HepG2 (cell line): Measurements from ENCODE around the gene FAM117B. TPM values are rescaled to one million over a fixed set of nuclear protein-coding genes. Genes with fewer than 3 reads are reported as not detected.
A peak's percentile ranks its signal among the peaks of the same experiment; 100 is the strongest.

ENCODE experiments used
- BCL6 ChIP-seq: IDR thresholded peaks from 2 replicates; pipeline ENCODE4 v1.6.1; 2016; ENCODE audit warnings: missing genetic modification reagents, missing compliant biosample characterization
- CREB1 ChIP-seq, 2 experiments: fragments of 450-650 bp in 1 of 2; IDR thresholded peaks; 2 replicates each; pipeline ENCODE4 v1.6.1; 2016 to 2017; ENCODE audit warnings: control low read depth in 1 of 2, mild to moderate bottlenecking in 1 of 2, missing compliant biosample characterization in 1 of 2, missing genetic modification characterization in 1 of 2
- HOXA3 ChIP-seq: sonication (generic); formaldehyde crosslinking; IDR thresholded peaks from 2 replicates; pipeline ENCODE4 v1.5.0; 2020; ENCODE audit warnings: missing genetic modification reagents
- JUN ChIP-seq: sonication (generic); formaldehyde crosslinking; IDR thresholded peaks from 2 replicates; pipeline ENCODE4 v1.4.0; 2020; ENCODE audit warnings: mild to moderate bottlenecking, missing genetic modification reagents
- MBNL3 ChIP-seq: fragments of 250-450 bp; sonication (Bioruptor Pico); conservative IDR thresholded peaks from 2 replicates; pipeline ENCODE4 v1.8.0; 2022; ENCODE audit warnings: mild to moderate bottlenecking, inconsistent platforms
- RFX5 ChIP-seq: IDR thresholded peaks from 2 replicates; pipeline ENCODE4 v1.6.1; 2011; ENCODE audit warnings: low read depth, low read length, improper control_type of control experiment
- SRF ChIP-seq: IDR thresholded peaks from 2 replicates; pipeline ENCODE4 v1.6.1; 2011; ENCODE audit warnings: mild to moderate bottlenecking, low read depth, low read length, moderate library complexity
- TBX3 ChIP-seq: fragments of 450-650 bp; IDR thresholded peaks from 2 replicates; pipeline ENCODE4 v1.6.1; 2017; ENCODE audit warnings: antibody characterized with exemption, mild to moderate bottlenecking, inconsistent platforms, borderline replicate concordance
- ZBTB37 ChIP-seq: sonication (generic); formaldehyde crosslinking; IDR thresholded peaks from 2 replicates; pipeline ENCODE4 v1.4.0; 2020; ENCODE audit warnings: mild to moderate bottlenecking, missing genetic modification reagents
- ZFY ChIP-seq: sonication (generic); formaldehyde crosslinking; IDR thresholded peaks from 2 replicates; pipeline ENCODE4 v1.4.0; 2020; ENCODE audit warnings: missing genetic modification reagents
- ZNF225 ChIP-seq: sonication (generic); formaldehyde crosslinking; IDR thresholded peaks from 2 replicates; pipeline ENCODE4 v1.4.0; 2020; ENCODE audit warnings: mild to moderate bottlenecking, missing genetic modification reagents
- ZNF354B ChIP-seq: sonication (generic); formaldehyde crosslinking; IDR thresholded peaks from 2 replicates; pipeline ENCODE4 v1.8.0; 2022; ENCODE audit warnings: mild to moderate bottlenecking, missing genetic modification reagents
- ZNF512B ChIP-seq: sonication (generic); formaldehyde crosslinking; IDR thresholded peaks from 2 replicates; pipeline ENCODE4 v1.5.1; 2020; ENCODE audit warnings: missing genetic modification reagents, mild to moderate bottlenecking, borderline replicate concordance
- ZNF580 ChIP-seq: IDR thresholded peaks from 2 replicates; pipeline ENCODE4 v1.6.1; 2016; ENCODE audit warnings: low read depth, borderline replicate concordance
- polyA plus RNA-seq, 8 experiments: library from polyadenylated mRNA; depleted of rRNA in 3 of 8; stranded (reverse) in 7 of 8; unstranded in 1 of 8; fragments of >200 nt; fragmentation: Illumina TruSeq in 4 of 8; extraction: Trizol in 4 of 8; gene quantifications; 2 replicates each; pipeline versions ENCODE4 v1.2.1 to v1.2.3, GENCODE V29; 2011 to 2016; ENCODE audit warnings: low read depth in 4 of 8, missing spikeins in 1 of 8, mixed read lengths in 1 of 8; ENCODE audit not compliant: insufficient read depth in 1 of 8
- total RNA-seq, 5 experiments: library from RNA; depleted of rRNA; stranded (reverse); fragments of >200 nt; fragmentation: Illumina TruSeq; extraction: Trizol; gene quantifications; 2 replicates each; pipeline ENCODE4 v1.2.3, GENCODE V29; 2016; ENCODE audit warnings: low read depth in 1 of 5
- TF ChIP-seq, protein P1 (sequence below): sonication (generic); formaldehyde crosslinking; IDR thresholded peaks from 2 replicates; pipeline ENCODE4 v1.9.0; 2022; ENCODE audit warnings: low read depth, missing genetic modification reagents
- TF ChIP-seq, protein P2 (sequence below): sonication (generic); formaldehyde crosslinking; IDR thresholded peaks from 2 replicates; pipeline ENCODE4 v1.5.0; 2020; ENCODE audit warnings: mild to moderate bottlenecking, missing genetic modification reagents
- TF ChIP-seq, protein P3 (sequence below): sonication (generic); formaldehyde crosslinking; IDR thresholded peaks from 2 replicates; pipeline ENCODE4 v1.4.0; 2020; ENCODE audit warnings: missing genetic modification reagents; ENCODE audit errors: not compliant biosample characterization

FAM117B gene
- total and polyA plus RNA-seq, 2 of the 13 experiments (the other 11 are each of a cell fraction or from before 2014, with no cell fraction given), result 5.8 to 11.0 TPM

DNA sequence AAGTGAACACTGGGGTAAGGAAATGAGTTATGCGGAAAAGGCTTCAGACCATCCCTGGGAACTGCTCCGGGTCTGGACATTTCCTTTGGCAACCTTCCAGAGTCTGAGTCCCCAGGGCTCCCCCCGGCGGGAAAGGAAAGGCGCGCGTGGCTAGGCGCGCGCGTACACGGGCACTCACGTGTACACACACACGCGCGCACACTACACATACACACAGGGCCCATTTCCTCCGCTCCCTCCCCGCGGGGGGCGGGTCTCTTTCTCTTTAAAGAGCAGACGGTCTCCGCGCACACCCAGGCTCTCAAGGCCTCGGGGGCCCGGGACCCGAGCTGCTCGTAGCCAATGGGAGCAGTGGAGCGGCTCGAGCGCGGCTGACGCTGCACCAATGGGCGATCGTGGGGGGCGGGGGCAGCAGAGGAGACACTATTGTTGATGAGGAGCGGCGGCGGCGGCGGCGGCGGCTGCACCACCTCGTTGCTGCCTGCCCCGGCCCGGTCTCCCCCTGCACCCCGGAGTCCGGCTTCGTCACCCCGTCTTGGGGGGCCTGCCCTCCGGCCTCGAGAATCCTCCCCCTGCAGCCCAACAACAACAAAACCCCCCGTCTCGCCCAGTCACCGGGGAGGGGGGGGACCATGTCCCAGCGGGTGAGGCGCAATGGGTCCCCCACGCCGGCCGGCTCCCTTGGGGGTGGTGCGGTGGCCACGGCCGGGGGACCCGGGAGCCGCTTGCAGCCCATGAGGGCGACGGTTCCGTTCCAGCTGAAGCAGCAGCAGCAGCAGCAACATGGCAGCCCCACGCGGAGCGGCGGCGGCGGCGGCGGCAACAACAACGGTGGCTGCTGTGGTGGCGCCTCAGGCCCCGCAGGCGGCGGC lies at the start of gene FAM117B (continued):
- TF ChIP-seq, protein P1, sequence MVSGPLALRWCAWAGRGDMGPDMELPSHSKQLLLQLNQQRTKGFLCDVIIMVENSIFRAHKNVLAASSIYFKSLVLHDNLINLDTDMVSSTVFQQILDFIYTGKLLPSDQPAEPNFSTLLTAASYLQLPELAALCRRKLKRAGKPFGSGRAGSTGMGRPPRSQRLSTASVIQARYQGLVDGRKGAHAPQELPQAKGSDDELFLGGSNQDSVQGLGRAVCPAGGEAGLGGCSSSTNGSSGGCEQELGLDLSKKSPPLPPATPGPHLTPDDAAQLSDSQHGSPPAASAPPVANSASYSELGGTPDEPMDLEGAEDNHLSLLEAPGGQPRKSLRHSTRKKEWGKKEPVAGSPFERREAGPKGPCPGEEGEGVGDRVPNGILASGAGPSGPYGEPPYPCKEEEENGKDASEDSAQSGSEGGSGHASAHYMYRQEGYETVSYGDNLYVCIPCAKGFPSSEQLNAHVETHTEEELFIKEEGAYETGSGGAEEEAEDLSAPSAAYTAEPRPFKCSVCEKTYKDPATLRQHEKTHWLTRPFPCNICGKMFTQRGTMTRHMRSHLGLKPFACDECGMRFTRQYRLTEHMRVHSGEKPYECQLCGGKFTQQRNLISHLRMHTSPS, result no peak
- TF ChIP-seq ZNF512B (CRISPR knock-in tag), result 0 out of 2 replicates have a peak, but pooled peaks have one; percentile 1
- peak; percentile 91 for TF ChIP-seq HOXA3
- no peak for TF ChIP-seq JUN (CRISPR knock-in tag)
- no peak for TF ChIP-seq ZBTB37 (CRISPR knock-in tag)
- TF ChIP-seq ZNF354B (CRISPR knock-in tag), result no peak
- no peak; the same call in 1 of the 2 replicates for TF ChIP-seq SRF
- TF ChIP-seq, protein P2, sequence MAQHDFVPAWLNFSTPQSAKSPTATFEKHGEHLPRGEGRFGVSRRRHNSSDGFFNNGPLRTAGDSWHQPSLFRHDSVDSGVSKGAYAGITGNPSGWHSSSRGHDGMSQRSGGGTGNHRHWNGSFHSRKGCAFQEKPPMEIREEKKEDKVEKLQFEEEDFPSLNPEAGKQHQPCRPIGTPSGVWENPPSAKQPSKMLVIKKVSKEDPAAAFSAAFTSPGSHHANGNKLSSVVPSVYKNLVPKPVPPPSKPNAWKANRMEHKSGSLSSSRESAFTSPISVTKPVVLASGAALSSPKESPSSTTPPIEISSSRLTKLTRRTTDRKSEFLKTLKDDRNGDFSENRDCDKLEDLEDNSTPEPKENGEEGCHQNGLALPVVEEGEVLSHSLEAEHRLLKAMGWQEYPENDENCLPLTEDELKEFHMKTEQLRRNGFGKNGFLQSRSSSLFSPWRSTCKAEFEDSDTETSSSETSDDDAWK, result no peak
- TF ChIP-seq RFX5, result peak; percentile 69
- no peak for TF ChIP-seq TBX3
- TF ChIP-seq ZNF225 (CRISPR knock-in tag), result no peak; the same call in 1 of the 2 replicates
- peak; percentile 76 for TF ChIP-seq ZFY
- no peak for TF ChIP-seq MBNL3 (CRISPR knock-in tag)
- TF ChIP-seq CREB1 (IDR thresholded peaks at IDR 0.05), result peak; percentile 77
- TF ChIP-seq CREB1 (CRISPR knock-in tag; IDR thresholded peaks at IDR 0.05), result peak; percentile 82
- 0 out of 2 replicates have a peak, but pooled peaks have one; percentile 21 for TF ChIP-seq BCL6 (CRISPR knock-in tag)
- TF ChIP-seq ZNF580, result peak; percentile 93; the same call in 1 of the 2 replicates
- TF ChIP-seq, protein P3, sequence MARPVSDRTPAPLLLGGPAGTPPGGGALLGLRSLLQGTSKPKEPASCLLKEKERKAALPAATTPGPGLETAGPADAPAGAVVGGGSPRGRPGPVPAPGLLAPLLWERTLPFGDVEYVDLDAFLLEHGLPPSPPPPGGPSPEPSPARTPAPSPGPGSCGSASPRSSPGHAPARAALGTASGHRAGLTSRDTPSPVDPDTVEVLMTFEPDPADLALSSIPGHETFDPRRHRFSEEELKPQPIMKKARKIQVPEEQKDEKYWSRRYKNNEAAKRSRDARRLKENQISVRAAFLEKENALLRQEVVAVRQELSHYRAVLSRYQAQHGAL (CRISPR knock-in tag), result no peak
